SK-N-SH (cell line): Measurements from ENCODE around the gene FAM43A. TPM values are rescaled to one million over a fixed set of nuclear protein-coding genes. Genes with fewer than 3 reads are reported as not detected.
A peak's percentile ranks its signal among the peaks of the same experiment; 100 is the strongest.

Experiments used
- CTCF ChIA-PET: fragments of 300-600, 350-600 bp; formaldehyde crosslinking; extraction: SDS; loops from one replicate; lab custom pipeline; 2021; lab: Yijun Ruan, JAX
- POLR2A ChIA-PET: fragments of 350-600 bp; sonication (Branson Sonifier 250); formaldehyde crosslinking; extraction: SDS; loops from one replicate; lab custom pipeline; 2020; ENCODE audit warnings: antibody characterized with exemption, inconsistent platforms; lab: Yijun Ruan, JAX
- DNase-seq: peaks from one replicate; pipeline ENCODE4 v3.0.0; 2012
- H2AFZ ChIP-seq: fragments of 200-600 bp; sonication (generic); 2 replicates; pipeline ENCODE4 v1.8.1; 2016; ENCODE audit warnings: antibody characterized with exemption, mild to moderate bottlenecking, low read depth
- H3F3A ChIP-seq: fragments of 200-600 bp; sonication (generic); replicated peaks from 2 replicates; pipeline ENCODE3; 2016; ENCODE audit warnings: antibody characterized with exemption, mild to moderate bottlenecking; ENCODE audit not compliant: insufficient read depth
- H3K27ac ChIP-seq, 2 experiments: fragments of 200-500 bp in 1 of 2; fragments of 200-600 bp in 1 of 2; sonication (Bioruptor generic) in 1 of 2; sonication (generic), shearing (Covaris generic) in 1 of 2; 2 replicates each; pipeline versions ENCODE4 v1.5.1 to v1.6.1; 2014 to 2016; ENCODE audit warnings: low read depth in 2 of 2, inconsistent platforms in 1 of 2, low read length in 1 of 2, mild to moderate bottlenecking in 1 of 2, mixed read lengths in 1 of 2
- H3K27me3 ChIP-seq: fragments of 200-600 bp; sonication (generic), shearing (Covaris generic); 2 replicates; pipeline ENCODE4 v1.6.1; 2016; ENCODE audit warnings: mixed run types; ENCODE audit not compliant: insufficient read depth
- H3K36me3 ChIP-seq, 2 experiments: fragments of 200-500 bp in 1 of 2; fragments of 200-600 bp in 1 of 2; sonication (Bioruptor generic) in 1 of 2; sonication (generic) in 1 of 2; replicated peaks in 1 of 2; 2 replicates each; pipeline versions ENCODE3 to v1.5.1; 2014 to 2016; ENCODE audit warnings: low read length in 1 of 2, mild to moderate bottlenecking in 1 of 2; ENCODE audit not compliant: insufficient read depth in 2 of 2, control insufficient read depth in 1 of 2
- H3K4me1 ChIP-seq, 2 experiments: fragments of 200-500 bp in 1 of 2; fragments of 200-600 bp in 1 of 2; sonication (Bioruptor generic) in 1 of 2; sonication (generic), shearing (Covaris generic) in 1 of 2; 2 replicates each; pipeline versions ENCODE4 v1.5.1 to v1.6.1; 2014 to 2016; ENCODE audit warnings: low read depth in 1 of 2, low read length in 1 of 2, mixed run types in 1 of 2; ENCODE audit not compliant: insufficient read depth in 2 of 2, control insufficient read depth in 1 of 2
- H3K4me2 ChIP-seq: fragments of 200-600 bp; sonication (generic), shearing (Covaris generic); 2 replicates; pipeline ENCODE4 v1.6.1; 2017; ENCODE audit warnings: mixed run types
- H3K4me3 ChIP-seq, 2 experiments: fragments of 200-500 bp in 1 of 2; fragments of 200-600 bp in 1 of 2; sonication (Bioruptor generic) in 1 of 2; sonication (generic), shearing (Covaris generic) in 1 of 2; 2 replicates each; pipeline versions ENCODE4 v1.5.1 to v1.8.1; 2014 to 2016; ENCODE audit warnings: low read depth in 2 of 2, inconsistent platforms in 1 of 2, low read length in 1 of 2, mild to moderate bottlenecking in 1 of 2, mixed read lengths in 1 of 2, moderate library complexity in 1 of 2
- H3K79me2 ChIP-seq: fragments of 200-600 bp; sonication (generic); 2 replicates; pipeline ENCODE4 v1.8.1; 2017; ENCODE audit warnings: mild to moderate bottlenecking; ENCODE audit not compliant: insufficient read depth
- H3K9ac ChIP-seq: fragments of 200-600 bp; sonication (generic); 2 replicates; pipeline ENCODE4 v1.6.1; 2017; ENCODE audit warnings: mixed run types
- H3K9me2 ChIP-seq: fragments of 200-600 bp; sonication (generic); 2 replicates; pipeline ENCODE4 v1.6.1; 2017; ENCODE audit warnings: mixed run types
- H3K9me3 ChIP-seq: fragments of 200-600 bp; sonication (generic); 2 replicates; pipeline ENCODE4 v1.6.1; 2017; ENCODE audit warnings: mixed run types, mild to moderate bottlenecking, moderate library complexity
- H4K20me1 ChIP-seq: fragments of 200-600 bp; sonication (generic); 2 replicates; pipeline ENCODE4 v1.6.1; 2017; ENCODE audit warnings: mild to moderate bottlenecking, mixed run types; ENCODE audit not compliant: insufficient read depth
- CHD2 ChIP-seq: fragments of 150-350 bp; IDR thresholded peaks from 2 replicates; pipeline ENCODE4 v1.6.1; 2018; ENCODE audit warnings: low read length; ENCODE audit not compliant: partially characterized antibody
- EP300 ChIP-seq, 2 experiments: IDR thresholded peaks; 2 replicates each; pipeline versions ENCODE4 v1.4.0 to v1.6.1; 2012; ENCODE audit warnings: borderline replicate concordance in 1 of 2, low read depth in 1 of 2, low read length in 1 of 2
- EZH2phosphoT487 ChIP-seq: fragments of 200-600 bp; sonication (generic); IDR thresholded peaks from 2 replicates; pipeline ENCODE4 v1.6.1; 2017; ENCODE audit warnings: low read depth, mixed run types, mild to moderate bottlenecking, antibody characterized with exemption, moderate library complexity, borderline replicate concordance
- FOSL2 ChIP-seq: IDR thresholded peaks from 2 replicates; pipeline ENCODE4 v1.4.0; 2012; ENCODE audit warnings: low read depth, mild to moderate bottlenecking, moderate library complexity, borderline replicate concordance
- FOXJ3 ChIP-seq: sonication (generic); formaldehyde crosslinking; IDR thresholded peaks from 2 replicates; pipeline ENCODE4 v1.5.1; 2020; ENCODE audit warnings: mild to moderate bottlenecking, missing genetic modification reagents
- GABPA ChIP-seq: IDR thresholded peaks from 2 replicates; pipeline ENCODE4 v1.4.0; 2012; ENCODE audit warnings: low read depth, mild to moderate bottlenecking
- GATA2 ChIP-seq: sonication (generic); formaldehyde crosslinking; IDR thresholded peaks from 2 replicates; pipeline ENCODE4 v1.5.0; 2020; ENCODE audit warnings: mild to moderate bottlenecking, missing genetic modification reagents
- JUND ChIP-seq: IDR thresholded peaks from 2 replicates; pipeline ENCODE4 v1.4.0; 2012
- MEF2A ChIP-seq: IDR thresholded peaks from 2 replicates; pipeline ENCODE4 v1.4.0; 2012; ENCODE audit warnings: low read depth, borderline replicate concordance
- MXI1 ChIP-seq: IDR thresholded peaks from 2 replicates; pipeline ENCODE4 v1.6.1; 2012; ENCODE audit warnings: mild to moderate bottlenecking, low read depth, low read length, improper control_type of control experiment
- NFIC ChIP-seq: IDR thresholded peaks from 2 replicates; pipeline ENCODE4 v1.4.0; 2012; ENCODE audit warnings: borderline replicate concordance
- NRF1 ChIP-seq: IDR thresholded peaks from 2 replicates; pipeline ENCODE4 v1.6.1; 2012; ENCODE audit warnings: low read depth, mild to moderate bottlenecking, low read length
- RAD21 ChIP-seq: IDR thresholded peaks from 2 replicates; pipeline ENCODE4 v1.6.1; 2012; ENCODE audit warnings: mild to moderate bottlenecking, low read length
- RXRA ChIP-seq: IDR thresholded peaks from 2 replicates; pipeline ENCODE4 v1.4.0; 2012; ENCODE audit warnings: low read depth, mild to moderate bottlenecking, borderline replicate concordance
- SIN3A ChIP-seq: IDR thresholded peaks from 2 replicates; pipeline ENCODE4 v1.6.1; 2012; ENCODE audit warnings: low read depth, mild to moderate bottlenecking, low read length, moderate library complexity, borderline replicate concordance
- SMC3 ChIP-seq: IDR thresholded peaks from 2 replicates; pipeline ENCODE4 v1.6.1; 2012; ENCODE audit warnings: low read depth, low read length, improper control_type of control experiment
- TAF1 ChIP-seq: IDR thresholded peaks from 2 replicates; pipeline ENCODE4 v1.6.1; 2012; ENCODE audit warnings: low read depth, mild to moderate bottlenecking, low read length, moderate library complexity, borderline replicate concordance
- TEAD4 ChIP-seq: IDR thresholded peaks from 2 replicates; pipeline ENCODE4 v1.4.0; 2012; ENCODE audit warnings: mild to moderate bottlenecking, borderline replicate concordance; ENCODE audit not compliant: insufficient read depth
- WGBS: methylation state at CpG from one replicate; pipeline ENCODE4 v1.1.6; 2017; ENCODE audit warnings: low lambda C conversion rate; 5-methylcytosine and 5-hydroxymethylcytosine counted together
- polyA plus RNA-seq, 3 experiments: library from polyadenylated mRNA; depleted of rRNA; stranded (reverse); fragments of >200 nt; gene quantifications; 2 replicates each; pipeline ENCODE4 v1.2.3, GENCODE V29; 2012
- TF ChIP-seq, protein P1 (sequence below): IDR thresholded peaks from 2 replicates; pipeline ENCODE4 v1.6.1; 2012; ENCODE audit warnings: mild to moderate bottlenecking, low read depth, low read length, moderate library complexity
- TF ChIP-seq, protein P2 (sequence below): fragments of 200-600 bp; sonication (generic); IDR thresholded peaks from 2 replicates; pipeline ENCODE4 v1.6.1; 2017; ENCODE audit warnings: antibody characterized with exemption, mild to moderate bottlenecking, moderate library complexity
- TF ChIP-seq, protein P3 (sequence below): IDR thresholded peaks from 2 replicates; pipeline ENCODE4 v1.4.0; 2012; ENCODE audit warnings: low read depth, borderline replicate concordance

Gene FAM43A, protein sequence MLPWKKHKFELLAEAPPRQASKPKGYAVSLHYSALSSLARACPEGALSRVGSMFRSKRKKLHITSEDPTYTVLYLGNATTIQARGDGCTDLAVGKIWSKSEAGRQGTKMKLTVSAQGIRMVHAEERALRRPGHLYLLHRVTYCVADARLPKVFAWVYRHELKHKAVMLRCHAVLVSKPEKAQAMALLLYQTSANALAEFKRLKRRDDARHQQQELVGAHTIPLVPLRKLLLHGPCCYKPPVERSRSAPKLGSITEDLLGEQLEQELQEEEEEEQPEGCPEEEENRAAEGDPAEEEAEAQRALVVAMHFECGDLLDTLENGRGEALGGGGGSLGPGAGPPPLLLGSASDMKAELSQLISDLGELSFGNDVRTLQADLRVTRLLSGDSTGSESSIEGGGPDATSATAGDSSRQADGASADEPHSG
- polyA plus RNA-seq (2012; rRNA removed), result 1.8 and 2.4 TPM in 2 replicates
- polyA plus RNA-seq (2012; cell fraction: cytosol; rRNA removed), result 1.2 and 2.0 TPM in 2 replicates
- polyA plus RNA-seq (2012; cell fraction: nucleus; rRNA removed), result 4.3 and 4.7 TPM in 2 replicates

DNA sequence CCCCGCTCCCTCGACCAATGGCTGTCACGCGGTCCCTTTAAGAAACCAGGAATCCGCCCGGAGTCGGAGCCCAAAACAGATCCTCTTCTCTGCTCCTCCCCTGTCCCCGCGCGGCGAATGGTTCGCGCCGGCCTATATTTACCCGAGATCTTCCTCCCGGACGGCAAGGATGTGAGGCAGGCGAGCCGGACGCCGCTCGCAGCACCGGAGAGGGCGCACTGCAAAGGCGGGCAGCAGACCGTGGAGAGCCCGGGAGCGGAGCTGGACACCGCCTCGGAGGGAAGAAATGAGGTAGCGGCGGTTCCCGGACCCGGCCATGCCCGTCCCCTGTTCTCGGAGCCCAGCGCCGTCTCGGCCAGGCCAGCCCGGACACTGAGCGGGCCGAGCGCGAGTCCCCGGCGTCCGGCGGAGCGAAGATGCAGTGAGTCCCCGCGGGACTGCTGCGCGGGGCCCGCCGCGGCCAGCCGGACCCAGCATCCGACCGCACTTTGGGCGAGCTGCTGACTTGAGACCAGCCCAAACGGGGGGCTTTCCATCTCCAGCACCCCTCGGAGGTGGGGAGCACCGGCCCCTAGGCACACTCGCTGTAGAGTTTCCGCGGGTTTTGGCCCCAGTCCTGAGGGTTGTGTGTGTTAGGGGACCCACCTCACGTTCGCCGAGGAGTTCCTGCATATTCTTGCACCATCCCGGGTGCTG lies at the start of gene FAM43A:
FAM43A (plus strand) TSS at position 166 of the 696 bp plus-strand sequence. CDS start 944 bp downstream, outside the sequence.
- POLR2A ChIA-PET, result interaction anchor here (0.7 to 2.5 kb wide), 11 partner anchors 9 to 585 kb away, joined by 3 to 10 read pairs (median 3); partner anchors contain the start of genes LSG1 and XXYLT1
- H3K27me3 ChIP-seq, result no peaks in the 10 kb centered on the region
- H4K20me1 ChIP-seq, result no peaks in the 10 kb centered on the region
- no peaks in the 10 kb centered on the region for H3K79me2 ChIP-seq
- peak within 1 kb of the TSS; percentile 89 for H3K4me2 ChIP-seq
- peak within 1 kb of the TSS; percentile 71 for H2AFZ ChIP-seq
- peaks cover 0 to 4% of the 10 kb centered on the region in 2 experiments for H3K36me3 ChIP-seq
- peak within 1 kb of the TSS; percentile 49 to 76; a peak in 3 of 4 replicates for H3K27ac ChIP-seq
- peak within 1 kb of the TSS; percentile 67 to 85 for H3K4me3 ChIP-seq
- no peaks in the 10 kb centered on the region for H3K9me3 ChIP-seq
- peak within 1 kb of the TSS; percentile 60; the same call in 1 of the 2 replicates for H3K9ac ChIP-seq
- DNase-seq, result peak; percentile 93
- WGBS, result 0% methylated on average over 1 of the region's 70 CpGs
- CTCF ChIA-PET, result interaction anchor here (0.7 to 5.3 kb wide), 21 partner anchors 10 to 837 kb away, joined by 3 to 69 read pairs (median 3); partner anchors contain the start of genes LSG1 and XXYLT1
- no peaks in the 10 kb centered on the region for H3K9me2 ChIP-seq
- peaks cover 10 to 48% of the 10 kb centered on the region in 2 experiments; a peak in 3 of 4 replicates for H3K4me1 ChIP-seq
- peaks cover 13% of the 10 kb centered on the region for H3F3A ChIP-seq
- TF ChIP-seq, protein P1, sequence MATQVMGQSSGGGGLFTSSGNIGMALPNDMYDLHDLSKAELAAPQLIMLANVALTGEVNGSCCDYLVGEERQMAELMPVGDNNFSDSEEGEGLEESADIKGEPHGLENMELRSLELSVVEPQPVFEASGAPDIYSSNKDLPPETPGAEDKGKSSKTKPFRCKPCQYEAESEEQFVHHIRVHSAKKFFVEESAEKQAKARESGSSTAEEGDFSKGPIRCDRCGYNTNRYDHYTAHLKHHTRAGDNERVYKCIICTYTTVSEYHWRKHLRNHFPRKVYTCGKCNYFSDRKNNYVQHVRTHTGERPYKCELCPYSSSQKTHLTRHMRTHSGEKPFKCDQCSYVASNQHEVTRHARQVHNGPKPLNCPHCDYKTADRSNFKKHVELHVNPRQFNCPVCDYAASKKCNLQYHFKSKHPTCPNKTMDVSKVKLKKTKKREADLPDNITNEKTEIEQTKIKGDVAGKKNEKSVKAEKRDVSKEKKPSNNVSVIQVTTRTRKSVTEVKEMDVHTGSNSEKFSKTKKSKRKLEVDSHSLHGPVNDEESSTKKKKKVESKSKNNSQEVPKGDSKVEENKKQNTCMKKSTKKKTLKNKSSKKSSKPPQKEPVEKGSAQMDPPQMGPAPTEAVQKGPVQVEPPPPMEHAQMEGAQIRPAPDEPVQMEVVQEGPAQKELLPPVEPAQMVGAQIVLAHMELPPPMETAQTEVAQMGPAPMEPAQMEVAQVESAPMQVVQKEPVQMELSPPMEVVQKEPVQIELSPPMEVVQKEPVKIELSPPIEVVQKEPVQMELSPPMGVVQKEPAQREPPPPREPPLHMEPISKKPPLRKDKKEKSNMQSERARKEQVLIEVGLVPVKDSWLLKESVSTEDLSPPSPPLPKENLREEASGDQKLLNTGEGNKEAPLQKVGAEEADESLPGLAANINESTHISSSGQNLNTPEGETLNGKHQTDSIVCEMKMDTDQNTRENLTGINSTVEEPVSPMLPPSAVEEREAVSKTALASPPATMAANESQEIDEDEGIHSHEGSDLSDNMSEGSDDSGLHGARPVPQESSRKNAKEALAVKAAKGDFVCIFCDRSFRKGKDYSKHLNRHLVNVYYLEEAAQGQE, result peak; percentile 76; the same call in 1 of the 2 replicates
- TF ChIP-seq GABPA, result peak; percentile 33; the same call in 1 of the 2 replicates
- TF ChIP-seq MEF2A, result no peak
- TF ChIP-seq, protein P2, sequence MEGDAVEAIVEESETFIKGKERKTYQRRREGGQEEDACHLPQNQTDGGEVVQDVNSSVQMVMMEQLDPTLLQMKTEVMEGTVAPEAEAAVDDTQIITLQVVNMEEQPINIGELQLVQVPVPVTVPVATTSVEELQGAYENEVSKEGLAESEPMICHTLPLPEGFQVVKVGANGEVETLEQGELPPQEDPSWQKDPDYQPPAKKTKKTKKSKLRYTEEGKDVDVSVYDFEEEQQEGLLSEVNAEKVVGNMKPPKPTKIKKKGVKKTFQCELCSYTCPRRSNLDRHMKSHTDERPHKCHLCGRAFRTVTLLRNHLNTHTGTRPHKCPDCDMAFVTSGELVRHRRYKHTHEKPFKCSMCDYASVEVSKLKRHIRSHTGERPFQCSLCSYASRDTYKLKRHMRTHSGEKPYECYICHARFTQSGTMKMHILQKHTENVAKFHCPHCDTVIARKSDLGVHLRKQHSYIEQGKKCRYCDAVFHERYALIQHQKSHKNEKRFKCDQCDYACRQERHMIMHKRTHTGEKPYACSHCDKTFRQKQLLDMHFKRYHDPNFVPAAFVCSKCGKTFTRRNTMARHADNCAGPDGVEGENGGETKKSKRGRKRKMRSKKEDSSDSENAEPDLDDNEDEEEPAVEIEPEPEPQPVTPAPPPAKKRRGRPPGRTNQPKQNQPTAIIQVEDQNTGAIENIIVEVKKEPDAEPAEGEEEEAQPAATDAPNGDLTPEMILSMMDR, result peak; percentile 30
- peak; percentile 30; the same call in 1 of the 2 replicates for TF ChIP-seq RAD21
- no peak; the same call in 1 of the 2 replicates for TF ChIP-seq JUND
- peak; percentile 2; the same call in 1 of the 2 replicates for TF ChIP-seq FOSL2
- peak; percentile 40; the same call in 1 of the 2 replicates for TF ChIP-seq SMC3
- no peak for TF ChIP-seq EZH2phosphoT487
- TF ChIP-seq TEAD4, result no peak
- TF ChIP-seq MXI1, result peak; percentile 43
- no peak for TF ChIP-seq NRF1
- TF ChIP-seq, protein P3, sequence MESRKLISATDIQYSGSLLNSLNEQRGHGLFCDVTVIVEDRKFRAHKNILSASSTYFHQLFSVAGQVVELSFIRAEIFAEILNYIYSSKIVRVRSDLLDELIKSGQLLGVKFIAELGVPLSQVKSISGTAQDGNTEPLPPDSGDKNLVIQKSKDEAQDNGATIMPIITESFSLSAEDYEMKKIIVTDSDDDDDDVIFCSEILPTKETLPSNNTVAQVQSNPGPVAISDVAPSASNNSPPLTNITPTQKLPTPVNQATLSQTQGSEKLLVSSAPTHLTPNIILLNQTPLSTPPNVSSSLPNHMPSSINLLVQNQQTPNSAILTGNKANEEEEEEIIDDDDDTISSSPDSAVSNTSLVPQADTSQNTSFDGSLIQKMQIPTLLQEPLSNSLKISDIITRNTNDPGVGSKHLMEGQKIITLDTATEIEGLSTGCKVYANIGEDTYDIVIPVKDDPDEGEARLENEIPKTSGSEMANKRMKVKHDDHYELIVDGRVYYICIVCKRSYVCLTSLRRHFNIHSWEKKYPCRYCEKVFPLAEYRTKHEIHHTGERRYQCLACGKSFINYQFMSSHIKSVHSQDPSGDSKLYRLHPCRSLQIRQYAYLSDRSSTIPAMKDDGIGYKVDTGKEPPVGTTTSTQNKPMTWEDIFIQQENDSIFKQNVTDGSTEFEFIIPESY, result no peak
- peak; percentile 89; the same call in 1 of the 2 replicates for TF ChIP-seq SIN3A
- TF ChIP-seq TAF1, result peak; percentile 97
- TF ChIP-seq EP300 (IDR thresholded peaks at IDR 0.05; ENCODE audit: borderline replicate concordance in 1 of 2, low read depth in 1 of 2, low read length in 1 of 2), result peak in 1 of 2 experiments; percentile 17; a peak in 1 of 4 replicates
- TF ChIP-seq RXRA, result no peak
- TF ChIP-seq NFIC, result 0 out of 2 replicates have a peak, but pooled peaks have one; percentile 33
- TF ChIP-seq GATA2 (CRISPR knock-in tag), result peak; percentile 35
- TF ChIP-seq CHD2, result no peak
- TF ChIP-seq FOXJ3 (CRISPR knock-in tag), result 0 out of 2 replicates have a peak, but pooled peaks have one; percentile 33
